ENCODE measurements around the gene ZNF830. TPM values are rescaled to one million over a fixed set of nuclear protein-coding genes. Genes with fewer than 3 reads are reported as not detected.

Gene ZNF830
- total RNA-seq, 1 donor from 2014 or later: 26.1 TPM

- Histone ChIP-seq H3K79me2 (ENCODE audit: low read depth) (peaks cover 53% of the 10 kb centered on the region), H3K9me3 (ENCODE audit: low read depth) (no peaks in the 10 kb centered on the region), H3K4me1 (peaks cover 3% of the 10 kb centered on the region), H4K20me1 (ENCODE audit: low read depth) (peaks cover 21% of the 10 kb centered on the region), H3K9ac (no peak overlapping the region), H3K27me3 (no peaks in the 10 kb centered on the region), H3K27ac (no peak overlapping the region), H3K4me3 (no peak overlapping the region), H3K4me2 (no peak overlapping the region), H3K36me3 (peaks cover 9% of the 10 kb centered on the region), H2AFZ (replicated peaks) (no peak overlapping the region), H3F3A (ENCODE audit: low read depth) (no peaks in the 10 kb centered on the region)
- Mint-ChIP-seq H3K4me3 (no peak overlapping the region), H3K4me1 (peaks cover 17% of the 10 kb centered on the region), H3K27me3 (ENCODE audit: insufficient read depth, low read depth) (no peaks in the 10 kb centered on the region), H3K27ac (no peak overlapping the region), H3K36me3 (peaks cover 42% of the 10 kb centered on the region), H3K9me3 (no peaks in the 10 kb centered on the region)
- TF ChIP-seq EZH2phosphoT487 (IDR thresholded peaks at IDR 0.05) (no peak), EZH2 (IDR thresholded peaks at IDR 0.05) (no peak), CTCF (IDR thresholded peaks at IDR 0.05) (no peak)
- DNase-seq (ENCODE audit: low spot score): no peak
Observed at GRCh38 chr17:34987232-34987631, 25.9 kb downstream of the ZNF830 start.

GRCh38 chr17:34988644-34989043, 27.3 kb downstream of the ZNF830 start:
- TF ChIP-seq EZH2 (IDR thresholded peaks at IDR 0.05): no peak
- TF ChIP-seq EZH2phosphoT487 (IDR thresholded peaks at IDR 0.05): no peak
- TF ChIP-seq CTCF (IDR thresholded peaks at IDR 0.05): no peak
- Mint-ChIP-seq H3K4me3 (no peak overlapping the region), H3K27ac (no peak overlapping the region), H3K4me1 (peaks cover 7% of the 10 kb centered on the region), H3K27me3 (ENCODE audit: insufficient read depth, low read depth) (no peaks in the 10 kb centered on the region), H3K36me3 (peaks cover 51% of the 10 kb centered on the region), H3K9me3 (no peaks in the 10 kb centered on the region)
- H3K4me3 ChIP-seq: no peak overlapping the region
- H3K36me3 ChIP-seq: peaks cover 9% of the 10 kb centered on the region
- no peaks in the 10 kb centered on the region for H3F3A ChIP-seq (ENCODE audit: low read depth)
- no peak overlapping the region for H3K4me2 ChIP-seq
- H3K27me3 ChIP-seq: no peaks in the 10 kb centered on the region
- H3K27ac ChIP-seq: no peak overlapping the region
- H3K79me2 ChIP-seq (ENCODE audit: low read depth): peaks cover 39% of the 10 kb centered on the region
- H2AFZ ChIP-seq (replicated peaks): no peak overlapping the region
- no peak overlapping the region for H3K9ac ChIP-seq
- H3K9me3 ChIP-seq (ENCODE audit: low read depth): no peaks in the 10 kb centered on the region
- H4K20me1 ChIP-seq (ENCODE audit: low read depth): peaks cover 14% of the 10 kb centered on the region
- no peaks in the 10 kb centered on the region for H3K4me1 ChIP-seq
- DNase-seq (ENCODE audit: low spot score): no peak

- Histone ChIP-seq H3K4me2 (no peak overlapping the region), H2AFZ (replicated peaks) (no peak overlapping the region), H3F3A (ENCODE audit: low read depth) (no peaks in the 10 kb centered on the region), H3K4me1 (no peaks in the 10 kb centered on the region), H4K20me1 (ENCODE audit: low read depth) (peaks cover 14% of the 10 kb centered on the region), H3K36me3 (peaks cover 9% of the 10 kb centered on the region), H3K4me3 (no peak overlapping the region), H3K9ac (no peak overlapping the region), H3K79me2 (ENCODE audit: low read depth) (peaks cover 30% of the 10 kb centered on the region), H3K9me3 (ENCODE audit: low read depth) (no peaks in the 10 kb centered on the region), H3K27me3 (no peaks in the 10 kb centered on the region), H3K27ac (no peak overlapping the region)
- no peak for TF ChIP-seq EZH2 (IDR thresholded peaks at IDR 0.05)
- no peaks in the 10 kb centered on the region for H3K9me3 Mint-ChIP-seq
- no peaks in the 10 kb centered on the region for H3K27me3 Mint-ChIP-seq (ENCODE audit: insufficient read depth, low read depth)
- no peak overlapping the region for H3K27ac Mint-ChIP-seq
- no peak for DNase-seq (ENCODE audit: low spot score)
- H3K4me1 Mint-ChIP-seq: no peaks in the 10 kb centered on the region
- H3K36me3 Mint-ChIP-seq: peaks cover 50% of the 10 kb centered on the region
- H3K4me3 Mint-ChIP-seq: no peak overlapping the region
Observed at GRCh38 chr17:34989473-34989872, 28.1 kb downstream of the ZNF830 start.

- Histone ChIP-seq H3K79me2 (ENCODE audit: low read depth) (peaks cover 16% of the 10 kb centered on the region), H3K4me3 (no peak overlapping the region), H3K9ac (no peak overlapping the region), H2AFZ (replicated peaks) (no peak overlapping the region), H3K27me3 (no peaks in the 10 kb centered on the region), H3F3A (ENCODE audit: low read depth) (no peaks in the 10 kb centered on the region), H4K20me1 (ENCODE audit: low read depth) (peaks cover 8% of the 10 kb centered on the region), H3K4me2 (no peak overlapping the region), H3K36me3 (peaks cover 9% of the 10 kb centered on the region), H3K9me3 (ENCODE audit: low read depth) (no peaks in the 10 kb centered on the region), H3K4me1 (no peaks in the 10 kb centered on the region), H3K27ac (no peak overlapping the region)
- DNase-seq (ENCODE audit: low spot score): no peak
- Mint-ChIP-seq H3K27me3 (ENCODE audit: insufficient read depth, low read depth) (no peaks in the 10 kb centered on the region), H3K4me1 (no peaks in the 10 kb centered on the region), H3K36me3 (peaks cover 52% of the 10 kb centered on the region), H3K27ac (no peak overlapping the region), H3K9me3 (no peaks in the 10 kb centered on the region), H3K4me3 (no peak overlapping the region)
- TF ChIP-seq EZH2 (IDR thresholded peaks at IDR 0.05): no peak
- TF ChIP-seq EZH2phosphoT487 (IDR thresholded peaks at IDR 0.05): no peak
- no peak for TF ChIP-seq CTCF (IDR thresholded peaks at IDR 0.05)
Observed at GRCh38 chr17:34990921-34991365, 29.6 kb downstream of the ZNF830 start.
